Smooth muscle cell (in vitro differentiated cells): ENCODE results near the gene SPATA45. TPM values are rescaled to one million over a fixed set of nuclear protein-coding genes. Genes with fewer than 3 reads are reported as not detected.

ENCODE experiments used
- DNase-seq: peaks from one replicate; lab custom pipeline; 2025; ENCODE audit not compliant: unreplicated experiment; lab: John Stamatoyannopoulos, UW
- H2AFZ ChIP-seq: fragments of 200-600 bp; sonication (generic); 2 replicates; pipeline ENCODE4 v1.6.0; 2016; ENCODE audit warnings: antibody characterized with exemption, low read depth, mild to moderate bottlenecking
- H3F3A ChIP-seq: fragments of 200-600 bp; sonication (generic); 2 replicates; pipeline ENCODE4 v1.6.0; 2017; ENCODE audit warnings: antibody characterized with exemption, low read depth
- H3K27ac ChIP-seq: fragments of 200-600 bp; sonication (generic); 2 replicates; pipeline ENCODE4 v1.5.1; 2016; ENCODE audit warnings: low read depth, mild to moderate bottlenecking
- H3K27me3 ChIP-seq: fragments of 200-600 bp; sonication (generic); 2 replicates; pipeline ENCODE4 v1.6.1; 2016; ENCODE audit warnings: low read depth, mild to moderate bottlenecking
- H3K36me3 ChIP-seq: fragments of 200-600 bp; sonication (generic); 2 replicates; pipeline ENCODE4 v1.5.1; 2016; ENCODE audit warnings: low read depth
- H3K4me1 ChIP-seq: fragments of 200-600 bp; sonication (generic); 2 replicates; pipeline ENCODE4 v1.5.1; 2016; ENCODE audit warnings: low read depth
- H3K4me2 ChIP-seq: fragments of 200-600 bp; sonication (generic); 2 replicates; pipeline ENCODE4 v1.6.0; 2016; ENCODE audit warnings: mild to moderate bottlenecking
- H3K4me3 ChIP-seq: fragments of 200-600 bp; sonication (generic); 2 replicates; pipeline ENCODE4 v1.5.1; 2016; ENCODE audit warnings: mild to moderate bottlenecking
- H3K79me2 ChIP-seq: fragments of 200-600 bp; sonication (generic); 2 replicates; pipeline ENCODE4 v1.6.0; 2016; ENCODE audit warnings: low read depth, mild to moderate bottlenecking
- H3K9ac ChIP-seq: fragments of 200-600 bp; sonication (generic); 2 replicates; pipeline ENCODE4 v1.6.0; 2016; ENCODE audit warnings: low read depth
- H3K9me3 ChIP-seq: fragments of 200-600 bp; sonication (generic); replicated peaks from 2 replicates; pipeline ENCODE4 v1.5.1; 2016; ENCODE audit warnings: low read depth
- H4K20me1 ChIP-seq: fragments of 200-600 bp; sonication (generic); 2 replicates; pipeline ENCODE4 v1.6.0; 2016; ENCODE audit warnings: low read depth
- WGBS: methylation state at CpG from one replicate; pipeline ENCODE4 v1.1.7; 2016; ENCODE audit warnings: low lambda C conversion rate; 5-methylcytosine and 5-hydroxymethylcytosine counted together
- polyA plus RNA-seq: library from polyadenylated mRNA; unstranded; fragments of >200 nt; fragmentation: Nextera tagmentation; extraction: Ambion mirVana; gene quantifications from 2 replicates; pipeline ENCODE4 v1.2.1, GENCODE V29; 2016
- total RNA-seq: library from RNA; depleted of rRNA; stranded (reverse); fragments of >200 nt; gene quantifications from 2 replicates; pipeline ENCODE4 v1.2.3, GENCODE V29; 2014
- TF ChIP-seq, protein P1 (sequence below): fragments of 200-600 bp; sonication (generic); IDR thresholded peaks from 2 replicates; pipeline ENCODE4 v1.5.1; 2017; ENCODE audit warnings: borderline replicate concordance, mild to moderate bottlenecking, antibody characterized with exemption; ENCODE audit not compliant: insufficient read depth, poor library complexity, severe bottlenecking

Gene SPATA45
- total and polyA plus RNA-seq, 2 experiments from 2014 or later, result 0.58 TPM; not detected in 1

DNA sequence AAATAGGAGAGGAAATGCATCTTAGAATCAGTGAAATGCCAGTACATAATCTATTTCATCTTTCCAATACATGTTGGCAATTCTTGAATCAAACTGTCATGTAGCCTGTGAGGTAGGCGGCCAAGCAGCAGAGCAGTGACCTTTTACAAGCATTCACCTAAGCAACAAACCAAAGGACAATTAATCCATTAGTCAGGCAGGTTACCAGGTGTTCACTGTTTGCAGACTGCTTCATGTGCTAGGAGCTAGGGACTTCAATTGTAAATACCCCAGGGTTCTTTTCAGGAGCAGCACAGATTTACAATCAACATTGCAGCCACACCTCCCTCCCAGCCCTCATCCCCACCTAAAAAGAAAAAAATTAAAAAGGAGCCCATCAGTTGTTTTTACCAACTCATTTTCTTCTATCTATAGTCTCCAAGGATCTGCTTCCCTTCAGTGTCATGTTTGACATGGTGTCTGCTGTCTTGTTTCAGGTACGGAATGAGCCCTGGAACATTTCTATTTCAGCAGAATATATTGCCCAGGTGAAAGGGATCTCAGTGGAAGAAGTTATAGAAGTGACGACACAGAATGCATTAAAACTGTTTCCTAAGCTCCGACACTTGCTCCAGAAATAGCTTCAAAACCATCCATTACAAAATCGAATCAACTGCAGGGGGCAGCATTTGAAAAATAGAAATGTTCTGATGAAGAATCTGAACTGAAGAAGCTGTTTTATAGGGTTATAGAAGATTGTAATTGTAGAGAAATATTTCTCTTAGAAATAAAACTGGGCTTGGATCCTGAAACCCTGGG is 32.7 kb downstream of the SPATA45 start:
- WGBS, result 72% methylated on average over 5 of the region's 5 CpGs
- H4K20me1 ChIP-seq, result no peaks in the 10 kb centered on the region
- no peak overlapping the region for H3K27ac ChIP-seq
- no peaks in the 10 kb centered on the region for H3K79me2 ChIP-seq
- TF ChIP-seq, protein P1, sequence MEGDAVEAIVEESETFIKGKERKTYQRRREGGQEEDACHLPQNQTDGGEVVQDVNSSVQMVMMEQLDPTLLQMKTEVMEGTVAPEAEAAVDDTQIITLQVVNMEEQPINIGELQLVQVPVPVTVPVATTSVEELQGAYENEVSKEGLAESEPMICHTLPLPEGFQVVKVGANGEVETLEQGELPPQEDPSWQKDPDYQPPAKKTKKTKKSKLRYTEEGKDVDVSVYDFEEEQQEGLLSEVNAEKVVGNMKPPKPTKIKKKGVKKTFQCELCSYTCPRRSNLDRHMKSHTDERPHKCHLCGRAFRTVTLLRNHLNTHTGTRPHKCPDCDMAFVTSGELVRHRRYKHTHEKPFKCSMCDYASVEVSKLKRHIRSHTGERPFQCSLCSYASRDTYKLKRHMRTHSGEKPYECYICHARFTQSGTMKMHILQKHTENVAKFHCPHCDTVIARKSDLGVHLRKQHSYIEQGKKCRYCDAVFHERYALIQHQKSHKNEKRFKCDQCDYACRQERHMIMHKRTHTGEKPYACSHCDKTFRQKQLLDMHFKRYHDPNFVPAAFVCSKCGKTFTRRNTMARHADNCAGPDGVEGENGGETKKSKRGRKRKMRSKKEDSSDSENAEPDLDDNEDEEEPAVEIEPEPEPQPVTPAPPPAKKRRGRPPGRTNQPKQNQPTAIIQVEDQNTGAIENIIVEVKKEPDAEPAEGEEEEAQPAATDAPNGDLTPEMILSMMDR, result peak; percentile 22
- H3K9me3 ChIP-seq, result no peaks in the 10 kb centered on the region
- H3K4me2 ChIP-seq, result no peak overlapping the region
- H3K4me1 ChIP-seq, result peaks cover 4% of the 10 kb centered on the region
- no peak for DNase-seq
- H3K4me3 ChIP-seq, result no peak overlapping the region
- H3K9ac ChIP-seq, result no peak overlapping the region
- H3K27me3 ChIP-seq, result no peaks in the 10 kb centered on the region
- no peak overlapping the region for H2AFZ ChIP-seq
- peaks cover 8% of the 10 kb centered on the region for H3F3A ChIP-seq
- no peaks in the 10 kb centered on the region for H3K36me3 ChIP-seq

DNA sequence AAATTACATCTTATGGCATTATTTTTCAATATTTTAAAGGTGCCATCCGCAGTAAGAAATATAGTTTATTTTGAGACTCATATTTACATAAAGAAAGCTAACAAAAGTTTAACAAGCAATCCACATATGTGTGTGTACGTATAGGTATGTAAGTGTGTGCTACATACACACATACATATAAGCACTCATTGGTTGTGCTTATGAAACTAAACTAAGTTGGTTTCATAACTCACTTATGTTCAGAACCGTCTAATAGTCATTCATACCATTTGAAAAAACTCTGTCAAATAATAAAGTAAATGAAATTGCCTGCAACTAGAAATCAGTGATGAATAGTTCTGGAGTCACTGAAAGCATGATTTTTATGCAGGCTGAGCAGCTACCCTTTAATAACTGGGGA is 41.7 kb downstream of the SPATA45 start:
- Histone ChIP-seq H2AFZ (no peak overlapping the region), H3F3A (no peaks in the 10 kb centered on the region), H4K20me1 (no peaks in the 10 kb centered on the region), H3K36me3 (peaks cover 4% of the 10 kb centered on the region), H3K4me2 (no peak overlapping the region), H3K27ac (no peak overlapping the region), H3K9me3 (no peaks in the 10 kb centered on the region), H3K27me3 (no peaks in the 10 kb centered on the region), H3K4me1 (no peaks in the 10 kb centered on the region), H3K4me3 (no peak overlapping the region), H3K9ac (no peak overlapping the region), H3K79me2 (no peaks in the 10 kb centered on the region)
- DNase-seq, result no peak
- TF ChIP-seq, protein P1, result no peak
- WGBS, result 98% methylated on average over 3 of the region's 3 CpGs

DNA sequence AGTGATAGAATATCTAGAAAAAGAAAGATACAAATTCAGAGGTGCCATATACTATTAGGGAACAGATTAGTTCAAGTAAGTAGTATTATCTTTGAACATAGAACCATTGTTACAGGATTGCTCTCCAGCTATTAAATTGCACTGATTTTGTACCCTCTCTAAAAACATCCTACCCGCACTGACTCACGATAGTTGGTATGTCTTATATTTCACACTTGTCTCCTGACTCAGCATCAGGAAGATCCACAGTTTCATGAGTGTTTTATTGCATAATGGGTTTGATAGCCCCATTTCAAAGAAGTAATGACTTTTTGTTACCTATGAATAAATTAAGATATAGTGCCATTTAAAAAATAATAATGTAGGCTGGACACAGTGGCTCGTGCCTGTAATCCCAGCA is 49.8 kb downstream of the SPATA45 start:
- Histone ChIP-seq H3K36me3 (no peaks in the 10 kb centered on the region), H3K4me2 (no peak overlapping the region), H3K27ac (no peak overlapping the region), H4K20me1 (no peaks in the 10 kb centered on the region), H3K4me1 (no peaks in the 10 kb centered on the region), H3K9ac (no peak overlapping the region), H3K27me3 (no peaks in the 10 kb centered on the region), H3F3A (no peaks in the 10 kb centered on the region), H3K4me3 (no peak overlapping the region), H3K79me2 (no peaks in the 10 kb centered on the region), H3K9me3 (no peaks in the 10 kb centered on the region), H2AFZ (no peak overlapping the region)
- WGBS, result 93% methylated on average over 3 of the region's 3 CpGs
- no peak for DNase-seq
- TF ChIP-seq, protein P1, result no peak

DNA sequence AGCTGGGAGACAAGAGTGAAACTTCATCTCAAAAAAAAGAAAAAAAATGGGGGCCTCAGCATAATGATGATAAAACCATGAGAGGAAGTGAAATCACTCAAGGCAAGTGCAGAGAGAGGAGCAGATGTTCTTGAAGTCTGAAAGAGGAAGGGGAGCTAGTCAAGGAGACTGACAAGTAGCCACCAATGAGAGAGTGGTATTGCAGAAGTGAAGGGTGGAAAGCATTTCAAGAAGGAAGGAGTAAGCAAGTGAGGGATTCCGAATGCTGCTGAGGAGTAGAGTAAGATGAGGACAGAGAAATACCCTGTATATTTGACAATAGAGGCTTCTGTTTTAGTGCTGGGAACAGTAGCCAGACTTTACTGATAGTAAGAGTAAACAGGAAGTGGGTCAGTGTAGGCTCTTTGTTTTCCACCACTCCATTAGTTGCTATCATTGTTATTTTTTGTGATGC is 52.9 kb downstream of the SPATA45 start:
- H3K4me2 ChIP-seq, result no peak overlapping the region
- TF ChIP-seq, protein P1, result no peak

More for the DNA sequence above, 52.9 kb downstream of the SPATA45 start:
- WGBS, result 89% methylated on average over 1 of the region's 1 CpG
- Histone ChIP-seq H3K4me1 (peaks cover 5% of the 10 kb centered on the region), H3F3A (no peaks in the 10 kb centered on the region), H3K27ac (no peak overlapping the region), H3K9me3 (no peaks in the 10 kb centered on the region), H3K4me3 (no peak overlapping the region), H2AFZ (no peak overlapping the region), H3K9ac (no peak overlapping the region), H4K20me1 (no peaks in the 10 kb centered on the region), H3K79me2 (peaks cover 10% of the 10 kb centered on the region), H3K27me3 (no peaks in the 10 kb centered on the region), H3K36me3 (no peaks in the 10 kb centered on the region)
- DNase-seq, result no peak
